CD4-positive, alpha-beta T cell treated with Interleukin-1 beta for 1 hour (primary cell): ENCODE measurements around the gene CNNM3.
A peak's percentile ranks its signal among the peaks of the same experiment; 100 is the strongest.
"Not testable (repeated sequence)": the region's sequence is repeated elsewhere in the genome, so short reads cannot be mapped to it uniquely, and the experiment has no call there.

Experiments
- DNase-seq, 2 donors: peaks; one replicate each; pipeline ENCODE4 v3.0.0-alpha.2; 2020 to 2022

The CNNM3 gene

GRCh38 chr2:96816127-96816835 lies at the start of gene CNNM3:
CNNM3 (plus strand) TSS chr2:96816268; CDS start chr2:96816278, 10 bp downstream.
- peak; percentile 94 to 96 for DNase-seq

DNA sequence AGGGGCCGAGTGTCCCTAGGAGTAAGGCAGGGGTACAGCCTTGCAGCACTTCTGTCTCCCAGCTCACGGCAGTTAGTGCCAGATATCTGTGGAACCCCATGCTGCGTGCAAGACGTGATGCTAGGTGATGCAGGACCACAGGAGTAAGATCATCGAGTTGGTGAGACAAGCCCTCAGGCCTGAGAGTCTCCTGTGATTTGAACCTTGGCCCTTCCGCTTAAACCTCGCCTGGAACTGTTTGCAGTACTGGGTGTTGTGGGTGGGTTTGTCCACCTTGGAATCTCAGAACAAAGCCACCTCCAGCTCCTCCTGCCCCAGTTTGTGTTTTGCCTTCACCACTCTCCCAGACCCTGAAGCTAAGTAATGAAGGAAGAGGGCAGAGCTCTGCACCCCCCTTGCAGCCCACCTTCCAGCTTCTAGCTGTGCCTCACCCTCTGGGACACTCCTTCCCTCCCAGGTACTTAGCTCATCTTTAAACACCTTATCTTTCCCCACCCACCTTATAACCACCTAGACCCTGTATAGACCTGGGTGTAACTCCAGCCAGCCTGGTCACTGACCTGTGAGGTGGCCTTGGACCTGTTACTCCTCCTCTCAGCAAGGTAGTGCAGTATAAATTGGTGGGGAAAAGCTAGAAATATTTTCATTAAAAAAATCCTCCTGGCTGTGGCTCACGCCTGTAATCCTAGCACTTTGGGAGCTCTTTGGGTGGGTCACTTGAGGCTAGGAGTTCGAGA lies 48.8 kb upstream of the CNNM3 start:
- DNase-seq = no peak

GRCh38 chr2:96768083-96768561 lies 47.9 kb upstream of the CNNM3 start:
- no peak for DNase-seq

- no peak for DNase-seq
These were observed 46.3 kb upstream of the CNNM3 start for GRCh38 chr2:96769814-96770213.

DNA sequence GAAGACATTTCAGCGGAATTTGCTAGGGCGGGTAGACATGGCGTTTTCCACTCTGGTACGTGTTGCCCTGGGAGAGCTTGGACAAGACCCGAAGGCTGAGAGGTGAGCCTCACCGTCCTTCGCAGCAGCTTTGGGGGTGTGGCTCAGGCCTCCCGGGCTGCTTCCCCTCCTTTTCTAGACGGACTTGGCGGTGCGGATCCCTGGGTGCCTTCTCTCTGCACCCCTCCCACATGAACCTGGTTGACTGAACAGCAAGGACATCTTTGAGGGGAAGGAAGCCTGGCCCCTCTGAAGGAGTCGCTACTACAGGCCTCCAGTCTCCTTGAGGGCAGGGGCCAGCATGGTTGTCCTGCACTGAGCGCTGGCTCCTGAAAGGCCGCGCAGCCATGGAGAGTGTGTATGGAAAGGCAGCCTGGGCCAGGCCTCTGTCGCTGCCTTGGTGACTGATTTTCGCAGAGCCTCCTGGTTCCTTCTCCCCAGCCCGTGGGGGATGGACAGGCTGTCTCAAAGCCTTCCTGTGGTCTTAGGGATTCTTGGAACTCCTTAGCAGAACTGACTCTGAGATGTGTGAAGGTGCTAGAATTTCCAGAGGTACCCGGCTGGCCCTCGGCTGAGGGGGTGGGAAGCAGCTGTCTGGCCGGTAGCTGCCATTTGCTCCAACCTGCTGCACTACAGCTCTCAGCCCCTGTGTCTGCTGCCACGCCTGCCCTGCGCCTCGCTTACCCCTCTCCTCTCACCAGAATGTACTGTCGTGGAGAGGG lies 45.4 kb upstream of the CNNM3 start:
- DNase-seq = no peak

- DNase-seq = no peak
These were observed 44.1 kb upstream of the CNNM3 start for GRCh38 chr2:96771796-96772618.

GRCh38 chr2:96772903-96773671 lies 43.0 kb upstream of the CNNM3 start:
- DNase-seq = no peak

DNA sequence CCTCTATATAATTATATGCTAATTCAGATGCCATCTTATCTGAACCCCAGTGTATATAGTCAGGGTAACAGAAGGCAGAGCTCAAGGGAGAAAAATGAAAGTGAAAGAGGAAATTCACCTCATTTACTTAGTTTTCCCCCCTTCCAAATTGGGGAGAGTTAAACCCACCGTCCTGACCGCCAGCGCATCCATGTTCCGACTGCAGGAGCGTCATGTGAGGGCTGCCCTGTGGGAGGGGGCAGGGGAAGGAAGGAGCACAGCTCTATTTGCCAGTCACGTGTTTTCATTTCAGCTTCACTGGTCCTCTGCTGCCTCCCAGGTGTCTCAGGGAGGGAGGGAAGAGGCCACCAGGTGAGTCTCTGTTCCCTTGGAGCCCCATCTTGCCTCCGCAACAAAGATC lies 42.1 kb upstream of the CNNM3 start:
- peak; percentile 52 to 67 for DNase-seq

GRCh38 chr2:96775160-96775559 lies 40.9 kb upstream of the CNNM3 start:
- no peak for DNase-seq

GRCh38 chr2:96783388-96783787 lies 32.7 kb upstream of the CNNM3 start:
- no peak for DNase-seq

DNA sequence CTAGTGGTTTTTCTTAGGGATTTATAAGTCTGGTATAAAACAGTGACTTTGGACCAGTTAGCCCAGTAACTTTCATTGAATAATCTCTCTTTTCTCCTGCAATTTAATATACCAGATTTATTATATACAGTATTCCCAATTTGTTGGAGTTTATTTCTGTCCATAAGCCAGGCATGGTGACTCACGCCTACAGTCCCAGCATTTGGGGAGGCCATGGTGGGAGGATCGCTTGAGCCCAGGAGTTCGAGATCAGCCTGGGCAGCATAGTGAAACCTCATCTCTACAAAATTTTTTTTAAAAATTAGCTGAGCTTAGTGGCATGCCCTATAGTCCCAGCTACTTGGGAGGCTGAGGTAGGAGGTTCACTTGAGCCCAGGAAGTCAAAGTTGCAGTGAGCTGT lies 28.7 kb upstream of the CNNM3 start:
- DNase-seq = no peak

DNA sequence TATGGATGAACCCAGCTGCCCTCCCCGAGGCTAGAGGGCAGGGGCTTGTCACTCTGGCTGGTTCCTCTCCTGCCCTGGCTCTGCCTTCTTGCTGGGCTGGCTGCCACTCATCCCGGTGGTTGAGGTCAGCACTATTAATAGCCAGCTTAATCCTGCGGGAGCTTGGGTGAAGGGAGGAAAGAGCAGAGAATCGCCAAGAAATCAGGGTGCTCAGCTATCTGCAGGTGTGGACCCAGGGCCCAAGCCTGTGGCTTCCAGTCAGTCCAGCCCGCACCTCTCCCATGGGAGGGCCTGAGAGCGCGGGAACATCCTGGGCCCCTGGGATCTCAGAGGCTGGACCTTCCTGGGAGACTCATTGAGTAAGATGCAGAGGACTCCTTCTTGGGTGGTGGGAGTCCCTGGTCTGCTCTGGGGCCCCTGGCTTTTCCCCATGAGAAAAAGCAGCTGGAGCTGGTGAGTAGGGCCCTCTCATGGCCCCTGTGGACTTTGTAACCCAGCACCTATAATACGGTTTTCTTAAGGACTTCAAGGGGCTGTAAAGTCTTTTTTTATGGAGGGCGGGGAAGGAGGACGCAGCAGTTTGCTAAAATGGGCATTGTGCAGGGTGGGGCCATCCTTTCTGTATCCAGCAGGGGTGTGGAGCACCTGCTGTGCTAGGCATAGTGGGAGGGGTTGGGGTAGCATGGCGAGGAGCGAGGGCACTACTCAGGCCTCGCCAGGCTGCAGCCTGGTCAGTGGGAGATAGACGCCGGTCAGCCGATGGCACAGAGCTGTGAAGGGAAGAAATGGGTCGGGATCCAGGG lies 27.4 kb upstream of the CNNM3 start:
- no peak for DNase-seq

GRCh38 chr2:96789245-96789617 lies 26.8 kb upstream of the CNNM3 start:
- DNase-seq = no peak

GRCh38 chr2:96792772-96793749 lies 23.0 kb upstream of the CNNM3 start:
- no peak for DNase-seq

DNA sequence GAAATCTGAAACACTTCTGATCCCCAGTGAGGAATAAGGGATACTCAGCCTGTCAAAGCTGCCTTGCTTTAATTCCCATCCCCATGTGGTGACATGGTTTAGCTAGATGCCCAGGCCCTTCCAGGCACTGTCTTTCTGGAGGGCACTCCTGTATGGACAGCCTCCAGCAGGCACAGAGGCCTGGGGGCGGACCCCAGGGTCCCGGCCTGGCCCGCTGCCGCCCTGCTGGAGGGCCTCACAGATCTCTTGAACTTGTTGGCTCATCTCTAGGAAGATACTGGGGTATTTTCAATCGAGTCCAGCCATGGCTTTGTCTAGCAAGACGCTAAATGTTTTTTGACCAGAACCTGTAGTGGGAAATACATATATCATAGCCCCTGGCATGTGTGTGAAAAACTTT lies 21.0 kb upstream of the CNNM3 start:
- DNase-seq = no peak

- not testable (repeated sequence) for DNase-seq
These were observed 19.6 kb upstream of the CNNM3 start for GRCh38 chr2:96796497-96796896.

DNA sequence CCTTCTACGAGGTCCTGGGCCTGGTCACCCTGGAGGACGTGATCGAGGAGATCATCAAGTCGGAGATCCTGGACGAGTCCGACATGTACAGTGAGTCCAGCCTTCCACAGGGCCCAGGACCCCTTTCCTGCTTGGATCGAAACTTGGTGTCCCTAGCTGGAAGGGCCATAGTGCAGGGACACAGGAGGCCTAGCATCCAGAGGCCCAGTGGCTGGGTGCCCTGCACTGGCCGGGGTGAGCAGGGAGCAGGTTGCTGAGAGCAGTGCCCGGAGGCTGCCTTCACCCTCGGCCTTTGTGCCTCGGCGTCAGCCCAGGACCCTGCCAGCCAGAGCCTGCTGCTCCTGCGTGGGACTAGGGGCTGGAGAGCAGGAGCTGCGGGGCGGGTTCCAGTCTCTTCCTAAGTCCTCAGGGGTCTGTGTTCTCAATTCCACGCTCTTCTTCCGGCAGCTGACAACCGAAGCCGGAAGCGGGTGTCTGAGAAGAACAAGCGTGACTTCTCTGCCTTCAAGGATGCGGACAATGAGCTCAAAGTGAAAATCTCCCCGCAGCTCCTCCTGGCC lies 18.9 kb upstream of the CNNM3 start:
- no peak for DNase-seq

DNA sequence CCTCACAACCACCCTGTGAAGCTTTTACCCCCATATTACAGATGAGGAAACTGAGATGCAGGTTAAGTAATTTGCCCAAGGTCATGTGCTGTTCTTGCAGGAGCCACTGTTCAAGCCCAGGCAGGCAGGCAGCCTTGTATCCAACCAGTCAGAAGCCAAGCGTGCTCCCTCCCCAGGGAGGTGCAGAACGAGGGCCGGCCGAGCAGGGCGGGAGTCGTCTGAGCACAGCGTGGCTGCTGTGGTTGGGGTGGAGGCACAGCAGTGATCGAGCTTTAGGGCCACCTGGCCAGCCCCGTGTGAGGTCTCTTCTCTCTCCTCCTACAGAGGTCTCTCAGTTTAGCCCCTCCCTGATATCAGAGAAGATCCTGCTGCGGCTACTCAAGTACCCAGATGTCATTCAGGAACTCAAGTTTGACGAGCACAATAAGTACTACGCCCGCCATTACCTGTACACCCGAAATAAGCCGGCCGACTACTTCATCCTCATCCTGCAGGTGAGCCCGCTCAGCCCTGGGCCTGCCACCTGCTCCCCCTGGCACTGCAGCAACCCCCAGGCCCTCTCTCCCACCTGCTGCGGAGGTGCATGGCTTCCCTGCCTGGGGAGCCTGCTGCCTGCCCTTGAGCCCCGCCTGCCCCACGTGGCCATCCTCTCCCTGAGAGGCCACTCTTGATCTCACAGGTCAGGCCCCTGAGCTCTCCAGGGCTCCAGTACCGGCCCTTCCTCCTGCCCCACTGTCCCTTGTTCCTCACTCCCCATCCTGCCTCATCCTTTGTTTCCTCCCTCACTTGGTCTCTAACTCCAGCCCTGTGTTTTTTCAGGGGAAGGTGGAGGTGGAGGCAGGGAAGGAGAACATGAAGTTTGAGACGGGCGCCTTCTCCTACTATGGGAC lies 17.1 kb upstream of the CNNM3 start:
- DNase-seq = no peak

- no peak for DNase-seq
These were observed 16.5 kb upstream of the CNNM3 start for GRCh38 chr2:96799623-96799935.
